ENCODE data around the gene TMIE. TPM values are rescaled to one million over a fixed set of nuclear protein-coding genes. Genes with fewer than 3 reads are reported as not detected.

TMIE gene
- total and polyA plus RNA-seq, 9 of the 15 experiments (the other 6 are each of a cell fraction or from before 2014, with no cell fraction given) = not detected

DNA sequence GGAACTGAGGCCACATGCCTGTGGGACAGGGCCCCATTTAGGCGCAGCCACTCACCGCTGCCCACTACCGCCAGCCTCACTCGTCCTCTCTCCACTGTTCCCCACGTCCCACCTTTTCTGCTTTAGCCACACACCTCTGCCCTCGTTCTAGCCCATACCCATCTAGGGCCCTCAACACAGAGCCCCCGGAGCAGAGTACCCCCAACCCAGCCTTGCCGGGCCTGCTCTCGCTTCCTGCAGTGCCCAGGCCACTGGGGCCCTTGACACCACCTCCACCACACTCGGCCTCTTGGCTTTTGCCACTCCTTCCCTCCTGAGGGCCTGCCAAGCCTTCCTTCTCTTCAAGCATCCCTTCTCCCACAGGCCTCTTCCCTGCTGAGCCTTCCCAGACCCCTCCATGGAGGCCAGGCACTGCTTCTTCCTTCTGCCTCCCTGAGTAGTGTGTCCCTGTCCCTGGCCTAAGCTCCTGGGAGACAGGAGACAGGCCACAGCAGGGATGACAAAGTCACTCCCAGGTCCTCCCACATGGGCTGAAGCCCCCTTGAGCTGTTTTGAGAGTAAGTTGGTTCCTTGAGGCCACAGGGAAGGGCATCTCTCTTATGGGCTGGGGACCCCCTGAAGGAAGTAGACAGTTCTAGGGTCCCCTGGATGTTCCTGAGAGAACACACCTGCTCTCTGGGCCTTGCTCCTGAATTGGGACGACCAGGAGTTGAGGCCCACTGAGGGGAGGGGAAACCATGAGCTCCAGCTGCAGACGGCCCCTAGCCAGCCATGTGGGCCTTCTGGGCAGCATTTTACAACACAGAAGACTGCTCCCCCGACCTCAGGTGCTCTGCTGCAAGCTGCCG lies 12.1 kb downstream of the TMIE start:
- no peak overlapping the region for H3K9ac ChIP-seq (ENCODE audit: insufficient read depth in 1 of 2, low read depth in 2 of 2, low read length in 2 of 2)
- WGBS (ENCODE audit: insufficient coverage, low coverage, missing lambda C conversion rate) = 7% methylated on average over 14 of the region's 14 CpGs
- no peak for TF ChIP-seq SUPT5H (IDR thresholded peaks at IDR 0.05)
- no peak for TF ChIP-seq ZNF184 (CRISPR knock-in tag; IDR thresholded peaks at IDR 0.05)
- no peak for TF ChIP-seq CC2D1A (IDR thresholded peaks at IDR 0.05)
- TF ChIP-seq, protein P1, sequence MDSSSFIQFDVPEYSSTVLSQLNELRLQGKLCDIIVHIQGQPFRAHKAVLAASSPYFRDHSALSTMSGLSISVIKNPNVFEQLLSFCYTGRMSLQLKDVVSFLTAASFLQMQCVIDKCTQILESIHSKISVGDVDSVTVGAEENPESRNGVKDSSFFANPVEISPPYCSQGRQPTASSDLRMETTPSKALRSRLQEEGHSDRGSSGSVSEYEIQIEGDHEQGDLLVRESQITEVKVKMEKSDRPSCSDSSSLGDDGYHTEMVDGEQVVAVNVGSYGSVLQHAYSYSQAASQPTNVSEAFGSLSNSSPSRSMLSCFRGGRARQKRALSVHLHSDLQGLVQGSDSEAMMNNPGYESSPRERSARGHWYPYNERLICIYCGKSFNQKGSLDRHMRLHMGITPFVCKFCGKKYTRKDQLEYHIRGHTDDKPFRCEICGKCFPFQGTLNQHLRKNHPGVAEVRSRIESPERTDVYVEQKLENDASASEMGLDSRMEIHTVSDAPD (CRISPR knock-in tag; IDR thresholded peaks at IDR 0.05) = no peak
- no peak for TF ChIP-seq ZSCAN32 (CRISPR knock-in tag; IDR thresholded peaks at IDR 0.05)
- no peak for TF ChIP-seq POLR2H (tag; IDR thresholded peaks at IDR 0.05; ENCODE audit: low read depth)
- no peak for TF ChIP-seq SIX5 (IDR thresholded peaks at IDR 0.05; ENCODE audit: borderline replicate concordance in 1 of 2, insufficient read depth in 1 of 2, low read depth in 1 of 2, low read length in 2 of 2)
- no peak for TF ChIP-seq ZNF282 (CRISPR knock-in tag; IDR thresholded peaks at IDR 0.05)
- no peak for TF ChIP-seq ZNF274 (IDR thresholded peaks at IDR 0.05; ENCODE audit: borderline replicate concordance, low read depth, low read length)
- no peak for TF ChIP-seq ZNF785 (CRISPR knock-in tag; IDR thresholded peaks at IDR 0.05)

More for the DNA sequence above, 12.1 kb downstream of the TMIE start:
- no peak for FAIRE-seq
- H3K79me2 ChIP-seq (ENCODE audit: control insufficient read depth, insufficient read depth, low read length) = no peaks in the 10 kb centered on the region
- no peak overlapping the region for H3K4me3 ChIP-seq
- no peak overlapping the region for H3K27ac ChIP-seq (ENCODE audit: extremely low read depth, low read depth, low read length)
- no peak overlapping the region for H3K4me2 ChIP-seq (ENCODE audit: insufficient read depth, low read length)
- POLR2A ChIA-PET = interaction anchor here (1.2 kb wide), 1 partner anchor 15 kb away, joined by 3 read pairs; no protein-coding TSS in a partner anchor
- CTCF ChIA-PET (ENCODE audit: low intra/inter-chr PET ratio) = interaction anchor here (1.0 kb wide), 1 partner anchor 182 kb away, joined by 3 read pairs; no protein-coding TSS in a partner anchor
- H3K27me3 ChIP-seq (ENCODE audit: control insufficient read depth in 2 of 2, insufficient read depth in 2 of 2, low read length in 2 of 2) = peaks cover 20 to 69% of the 10 kb centered on the region in 2 experiments
- H3K9me1 ChIP-seq (ENCODE audit: control insufficient read depth, insufficient read depth, low read length) = no peaks in the 10 kb centered on the region
- peaks cover 11% of the 10 kb centered on the region for H4K20me1 ChIP-seq (replicated peaks; ENCODE audit: control insufficient read depth, insufficient read depth, low read length)
- no peaks in the 10 kb centered on the region for H3K36me3 ChIP-seq (ENCODE audit: control insufficient read depth, insufficient read depth, low read length)
- H3K4me1 ChIP-seq (replicated peaks in 1 of 2; ENCODE audit: control insufficient read depth in 2 of 2, insufficient read depth in 2 of 2, low read length in 2 of 2) = peaks cover 0 to 10% of the 10 kb centered on the region in 2 experiments; a peak in 1 of 5 replicates
- no peak for ATAC-seq
- no peak overlapping the region for H2AFZ ChIP-seq (ENCODE audit: low read depth, low read length)
- no TSS peak for BruUV-seq (replicated peaks)
- no peaks in the 10 kb centered on the region for H3K9me3 ChIP-seq (replicated peaks; ENCODE audit: control insufficient read depth, insufficient read depth, low read depth, low read length)
- in situ Hi-C loops (cut with MboI) = loop anchor here (10.0 kb wide), 1 partner anchor 642 kb away; no protein-coding TSS in a partner anchor
- intact Hi-C loops (cut with micrococcal nuclease) = no loop called here
- no peak for DNase-seq (ENCODE audit: extremely low read depth in 1 of 4, low spot score in 3 of 4)

All from K562 (cell line).